Activated T-cell treated with anti-CD3 and anti-CD28 coated beads, Interleukin-2, amount 50 U/mL, for 48 hours (primary cell): Measurements from ENCODE around the gene TKFC.
"Not testable (repeated sequence)": the region's sequence is repeated elsewhere in the genome, so short reads cannot be mapped to it uniquely, and the experiment has no call there.

Experiments
- DNase-seq, 2 experiments: peaks; one replicate each; pipeline ENCODE4 v3.0.0-alpha.2; 2020

TKFC gene

GRCh38 chr11:61369372-61370348 is 36.6 kb downstream of the TKFC start:
- DNase-seq, result no peak

- no peak for DNase-seq
Observed at GRCh38 chr11:61370349-61371005, 37.4 kb downstream of the TKFC start.

GRCh38 chr11:61372659-61373420 is 39.8 kb downstream of the TKFC start:
- DNase-seq, result no peak

GRCh38 chr11:61375761-61376108 is 42.7 kb downstream of the TKFC start:
- DNase-seq, result no peak

- no peak for DNase-seq
Observed at GRCh38 chr11:61377461-61378160, 44.6 kb downstream of the TKFC start.

GRCh38 chr11:61378713-61379313 is 45.8 kb downstream of the TKFC start:
- DNase-seq, result no peak

GRCh38 chr11:61380884-61381283 is 47.9 kb downstream of the TKFC start:
- no peak for DNase-seq

GRCh38 chr11:61383859-61384258 is 50.8 kb downstream of the TKFC start:
- DNase-seq, result not testable (repeated sequence)

GRCh38 chr11:61384271-61385242 is 51.5 kb downstream of the TKFC start:
- no peak for DNase-seq

- DNase-seq, result no peak
Observed at GRCh38 chr11:61390161-61390560, 57.1 kb downstream of the TKFC start.

- peak; percentile 40 to 43 for DNase-seq
Observed at GRCh38 chr11:61392981-61393595, 60.1 kb downstream of the TKFC start.
